SK-N-SH treated with all-trans-retinoic acid at 6 μM for 48 hours (cell line): ENCODE results near the gene ABCC2.

Experiments used
- ATAC-seq: fragments of 200-7000 bp; cut with Tn5 transposase; 3 replicates; pipeline ENCODE4 v1.9.1; 2020; ENCODE audit warnings: mild to moderate bottlenecking, moderate library complexity
- ARNTL ChIP-seq: fragments of 450-650 bp; formaldehyde crosslinking; IDR thresholded peaks from 2 replicates; pipeline ENCODE4 v1.5.0; 2020; ENCODE audit warnings: low read depth, mild to moderate bottlenecking, moderate library complexity, borderline replicate concordance
- CSDC2 ChIP-seq: fragments of 250-450 bp; sonication (Bioruptor Pico); IDR thresholded peaks from 2 replicates; pipeline ENCODE4 v1.5.0; 2020; ENCODE audit warnings: mild to moderate bottlenecking, moderate library complexity
- GLIS3 ChIP-seq: fragments of 250-450 bp; sonication (Bioruptor Pico); IDR thresholded peaks from 2 replicates; pipeline ENCODE4 v1.5.0; 2020; ENCODE audit warnings: mild to moderate bottlenecking, moderate library complexity
- ISL1 ChIP-seq: fragments of 250-450 bp; sonication (Bioruptor Pico); IDR thresholded peaks from 2 replicates; pipeline ENCODE4 v2.1.2; 2022; ENCODE audit warnings: mild to moderate bottlenecking, moderate library complexity
- OSR1 ChIP-seq: fragments of 250-450 bp; sonication (Bioruptor Pico); IDR thresholded peaks from 2 replicates; pipeline ENCODE4 v1.8.0; 2022; ENCODE audit warnings: moderate library complexity, mild to moderate bottlenecking, inconsistent platforms
- PATZ1 ChIP-seq: fragments of 250-450 bp; sonication (Bioruptor Pico); IDR thresholded peaks from 2 replicates; pipeline ENCODE4 v1.8.0; 2020; ENCODE audit warnings: mild to moderate bottlenecking, moderate library complexity, borderline replicate concordance
- PPARA ChIP-seq: fragments of 250-450 bp; sonication (Bioruptor Pico); IDR thresholded peaks from 2 replicates; pipeline ENCODE4 v1.5.0; 2020; ENCODE audit warnings: mild to moderate bottlenecking, borderline replicate concordance
- RARB ChIP-seq: fragments of 250-450 bp; sonication (Bioruptor Pico); IDR thresholded peaks from 2 replicates; pipeline ENCODE4 v1.8.0; 2021; ENCODE audit warnings: mild to moderate bottlenecking, moderate library complexity
- SNAI2 ChIP-seq: fragments of 250-450 bp; sonication (Bioruptor Pico); IDR thresholded peaks from 2 replicates; pipeline ENCODE4 v1.5.0; 2020; ENCODE audit warnings: mild to moderate bottlenecking, moderate library complexity
- TOX ChIP-seq: fragments of 250-450 bp; sonication (Bioruptor Pico); IDR thresholded peaks from 2 replicates; pipeline ENCODE4 v1.8.0; 2021; ENCODE audit warnings: mild to moderate bottlenecking, moderate library complexity, borderline replicate concordance
- TSHZ2 ChIP-seq: fragments of 250-450 bp; sonication (Bioruptor Pico); IDR thresholded peaks from 2 replicates; pipeline ENCODE4 v1.5.0; 2020; ENCODE audit warnings: mild to moderate bottlenecking, moderate library complexity
- ZC3H10 ChIP-seq: fragments of 250-450 bp; sonication (Bioruptor Pico); IDR thresholded peaks from 2 replicates; pipeline ENCODE4 v1.5.1; 2021; ENCODE audit warnings: mild to moderate bottlenecking, moderate library complexity
- ZFP3 ChIP-seq: fragments of 250-450 bp; sonication (Bioruptor Pico); IDR thresholded peaks from 2 replicates; pipeline ENCODE4 v1.5.0; 2020; ENCODE audit warnings: mild to moderate bottlenecking, moderate library complexity
- ZNF565 ChIP-seq: fragments of 450-650 bp; formaldehyde crosslinking; conservative IDR thresholded peaks from 2 replicates; pipeline ENCODE4 v1.5.0; 2020; ENCODE audit warnings: low read depth, mild to moderate bottlenecking, moderate library complexity
- ZNF70 ChIP-seq: fragments of 450-650 bp; formaldehyde crosslinking; IDR thresholded peaks from 2 replicates; pipeline ENCODE4 v1.5.0; 2020; ENCODE audit warnings: mild to moderate bottlenecking, moderate library complexity
- ZNF8 ChIP-seq: fragments of 450-650 bp; formaldehyde crosslinking; IDR thresholded peaks from 2 replicates; pipeline ENCODE4 v1.5.0; 2020; ENCODE audit warnings: mild to moderate bottlenecking, moderate library complexity
- TF ChIP-seq, protein P1 (sequence below): fragments of 250-450 bp; sonication (Bioruptor Pico); IDR thresholded peaks from 2 replicates; pipeline ENCODE4 v1.8.0; 2021; ENCODE audit warnings: low read depth, mild to moderate bottlenecking, moderate library complexity, borderline replicate concordance
- TF ChIP-seq, protein P2 (sequence below): fragments of 250-450 bp; sonication (Bioruptor Pico); IDR thresholded peaks from 2 replicates; pipeline ENCODE4 v1.5.1; 2021; ENCODE audit warnings: mild to moderate bottlenecking, moderate library complexity

The ABCC2 gene

GRCh38 chr10:99895867-99896266 is 113.4 kb downstream of the ABCC2 start:
- ATAC-seq, result no peak
- TF ChIP-seq ISL1, result no peak
- TF ChIP-seq ARNTL (CRISPR knock-in tag), result no peak
- no peak for TF ChIP-seq ZFP3 (CRISPR knock-in tag)
- TF ChIP-seq, protein P1, sequence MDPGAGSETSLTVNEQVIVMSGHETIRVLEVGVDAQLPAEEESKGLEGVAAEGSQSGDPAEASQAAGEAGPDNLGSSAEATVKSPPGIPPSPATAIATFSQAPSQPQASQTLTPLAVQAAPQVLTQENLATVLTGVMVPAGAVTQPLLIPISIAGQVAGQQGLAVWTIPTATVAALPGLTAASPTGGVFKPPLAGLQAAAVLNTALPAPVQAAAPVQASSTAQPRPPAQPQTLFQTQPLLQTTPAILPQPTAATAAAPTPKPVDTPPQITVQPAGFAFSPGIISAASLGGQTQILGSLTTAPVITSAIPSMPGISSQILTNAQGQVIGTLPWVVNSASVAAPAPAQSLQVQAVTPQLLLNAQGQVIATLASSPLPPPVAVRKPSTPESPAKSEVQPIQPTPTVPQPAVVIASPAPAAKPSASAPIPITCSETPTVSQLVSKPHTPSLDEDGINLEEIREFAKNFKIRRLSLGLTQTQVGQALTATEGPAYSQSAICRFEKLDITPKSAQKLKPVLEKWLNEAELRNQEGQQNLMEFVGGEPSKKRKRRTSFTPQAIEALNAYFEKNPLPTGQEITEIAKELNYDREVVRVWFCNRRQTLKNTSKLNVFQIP, result no peak
- TF ChIP-seq GLIS3, result no peak
- TF ChIP-seq ZC3H10 (CRISPR knock-in tag), result no peak
- no peak for TF ChIP-seq TSHZ2 (CRISPR knock-in tag)
- TF ChIP-seq ZNF70 (CRISPR knock-in tag), result no peak
- TF ChIP-seq TOX (CRISPR knock-in tag), result no peak
- TF ChIP-seq, protein P2, sequence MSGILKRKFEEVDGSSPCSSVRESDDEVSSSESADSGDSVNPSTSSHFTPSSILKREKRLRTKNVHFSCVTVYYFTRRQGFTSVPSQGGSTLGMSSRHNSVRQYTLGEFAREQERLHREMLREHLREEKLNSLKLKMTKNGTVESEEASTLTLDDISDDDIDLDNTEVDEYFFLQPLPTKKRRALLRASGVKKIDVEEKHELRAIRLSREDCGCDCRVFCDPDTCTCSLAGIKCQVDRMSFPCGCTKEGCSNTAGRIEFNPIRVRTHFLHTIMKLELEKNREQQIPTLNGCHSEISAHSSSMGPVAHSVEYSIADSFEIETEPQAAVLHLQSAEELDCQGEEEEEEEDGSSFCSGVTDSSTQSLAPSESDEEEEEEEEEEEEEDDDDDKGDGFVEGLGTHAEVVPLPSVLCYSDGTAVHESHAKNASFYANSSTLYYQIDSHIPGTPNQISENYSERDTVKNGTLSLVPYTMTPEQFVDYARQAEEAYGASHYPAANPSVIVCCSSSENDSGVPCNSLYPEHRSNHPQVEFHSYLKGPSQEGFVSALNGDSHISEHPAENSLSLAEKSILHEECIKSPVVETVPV, result no peak
- no peak for TF ChIP-seq OSR1 (CRISPR knock-in tag)
- no peak for TF ChIP-seq PATZ1 (CRISPR knock-in tag)
- no peak for TF ChIP-seq ZNF565
- TF ChIP-seq SNAI2, result no peak
- no peak for TF ChIP-seq CSDC2
- TF ChIP-seq PPARA (CRISPR knock-in tag), result no peak
- no peak for TF ChIP-seq RARB (CRISPR knock-in tag)
- no peak for TF ChIP-seq ZNF8 (CRISPR knock-in tag)
